HG03060 (cell line): Measurements from ENCODE around the gene BCAS4.
"Not testable (repeated sequence)": the region's sequence is repeated elsewhere in the genome, so short reads cannot be mapped to it uniquely, and the experiment has no call there.

Source experiments
- ATAC-seq: cut with Tn5 transposase; IDR thresholded peaks from one replicate; pipeline ENCODE4 v1.9.1; 2021; ENCODE audit warnings: low read depth, moderate number of reproducible peaks; ENCODE audit not compliant: unreplicated experiment

BCAS4 gene, protein sequence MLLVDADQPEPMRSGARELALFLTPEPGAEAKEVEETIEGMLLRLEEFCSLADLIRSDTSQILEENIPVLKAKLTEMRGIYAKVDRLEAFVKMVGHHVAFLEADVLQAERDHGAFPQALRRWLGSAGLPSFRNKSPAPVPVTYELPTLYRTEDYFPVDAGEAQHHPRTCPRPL

DNA sequence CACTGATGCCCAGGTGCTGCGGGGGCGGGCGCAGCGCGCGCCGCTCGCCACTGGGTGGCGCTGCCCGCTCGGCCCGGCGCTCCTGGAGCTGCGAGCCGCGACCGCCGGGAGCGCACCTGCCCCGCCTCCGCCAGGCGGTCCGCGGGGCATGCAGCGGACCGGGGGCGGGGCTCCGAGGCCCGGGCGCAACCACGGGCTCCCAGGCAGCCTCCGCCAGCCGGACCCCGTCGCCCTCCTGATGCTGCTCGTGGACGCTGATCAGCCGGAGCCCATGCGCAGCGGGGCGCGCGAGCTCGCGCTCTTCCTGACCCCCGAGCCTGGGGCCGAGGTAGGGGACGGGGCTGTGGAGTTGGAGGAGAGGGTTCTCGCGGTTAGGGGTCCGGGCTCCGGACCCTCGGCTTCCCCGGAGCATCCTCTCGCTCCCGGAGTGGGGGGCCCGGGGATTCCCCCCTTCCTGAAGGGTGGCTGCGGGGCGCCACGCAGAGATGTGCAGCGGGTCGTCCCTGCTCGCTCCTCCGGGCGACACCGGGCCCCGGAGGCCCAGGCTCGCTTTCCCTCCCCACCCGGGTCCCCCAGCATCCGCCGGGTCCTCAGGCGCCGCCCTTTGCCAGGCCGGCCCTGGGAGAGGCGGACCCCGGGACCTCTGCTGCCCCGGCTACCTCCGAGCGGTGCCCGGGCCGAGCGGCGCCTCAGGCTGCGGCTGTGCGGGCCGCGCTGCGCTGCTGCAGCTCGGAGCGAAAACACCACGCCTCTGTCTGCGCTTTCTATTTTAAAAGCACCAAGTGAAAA lies at the start of gene BCAS4:
Gene BCAS4, plus strand, starts transcription at position 216 of the 789 bp plus-strand sequence. Its CDS starts 23 bp downstream, at position 239.
- ATAC-seq = peak; percentile 24

DNA sequence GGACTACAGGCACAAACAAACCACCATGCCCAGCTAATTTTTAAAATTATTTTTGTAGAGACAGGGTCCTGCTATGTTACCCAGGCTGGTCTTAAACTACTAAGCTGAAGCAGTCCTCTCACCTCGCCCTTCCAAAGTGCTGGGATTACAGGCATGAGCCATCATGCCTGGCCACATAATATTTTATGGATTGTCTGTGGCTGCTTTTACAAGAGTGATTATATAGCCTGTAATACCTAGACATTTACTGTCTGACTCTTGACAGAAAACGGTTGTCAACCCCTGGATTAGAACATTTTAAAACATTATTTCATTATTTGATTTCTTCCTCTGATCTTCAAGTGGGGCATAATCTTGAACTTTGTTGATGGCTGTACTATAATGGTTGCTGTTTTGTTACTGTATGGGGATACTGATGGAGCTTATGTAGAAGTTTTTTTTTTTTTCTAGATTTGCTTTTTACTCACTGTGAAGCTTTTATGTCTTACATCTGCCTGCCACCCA lies 49.2 kb upstream of the BCAS4 start:
- ATAC-seq = no peak

DNA sequence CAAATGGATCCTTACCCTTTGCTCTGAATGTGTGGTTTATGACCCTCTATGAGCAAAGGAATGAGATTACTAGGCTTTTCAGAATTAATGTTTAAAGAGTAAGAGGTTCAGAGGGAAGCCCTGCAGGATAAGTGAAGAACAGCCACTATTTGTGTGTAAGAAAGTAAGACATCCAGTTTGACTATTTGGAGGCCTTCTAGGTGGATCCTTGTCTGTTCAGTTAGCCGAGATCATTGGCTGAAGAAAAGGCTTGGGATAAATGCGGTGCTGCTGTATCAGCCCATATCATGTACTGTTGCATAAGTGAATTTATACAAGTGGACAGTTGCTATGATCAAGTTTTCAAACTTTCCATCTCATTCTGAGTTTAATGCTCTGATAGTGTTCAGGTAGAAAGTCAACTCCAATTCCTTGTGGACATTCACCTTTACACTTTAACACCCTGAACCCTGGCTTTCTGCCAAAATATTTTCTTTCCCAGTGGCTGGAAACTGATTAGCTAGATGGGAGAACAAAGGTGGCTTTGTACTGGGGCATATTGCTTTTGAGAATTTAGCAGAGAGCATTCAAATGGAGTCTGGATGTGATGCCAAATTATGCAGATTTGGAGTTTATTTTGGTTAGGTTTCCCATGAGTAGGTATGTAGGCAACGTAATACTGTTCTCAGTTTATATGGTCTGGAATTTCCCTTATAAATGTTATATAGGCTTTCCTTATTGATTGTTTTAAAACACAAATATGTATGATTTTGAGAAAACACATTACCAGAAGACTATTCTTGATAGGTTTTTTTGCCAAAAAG lies 48.5 kb upstream of the BCAS4 start:
- no peak for ATAC-seq

DNA sequence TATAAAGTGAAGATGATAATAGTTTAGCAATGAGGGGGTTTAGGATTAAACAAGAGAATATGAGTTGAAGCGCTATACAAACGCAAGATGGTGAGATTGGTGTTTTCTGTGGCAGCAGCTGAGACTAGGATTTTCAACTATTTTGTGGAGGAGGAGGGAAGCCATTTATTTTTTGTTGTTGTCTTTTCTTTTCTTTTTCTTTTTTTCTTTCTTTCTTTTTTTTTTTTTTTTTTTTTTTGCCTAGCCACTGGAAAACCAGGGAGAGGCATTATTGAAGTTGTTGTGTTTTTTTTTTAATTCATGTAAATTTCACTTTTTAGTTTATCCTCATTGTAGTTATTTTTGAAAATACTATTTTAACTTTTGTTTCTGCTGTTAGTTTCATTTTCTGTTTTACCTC lies 47.6 kb upstream of the BCAS4 start:
- ATAC-seq = no peak

DNA sequence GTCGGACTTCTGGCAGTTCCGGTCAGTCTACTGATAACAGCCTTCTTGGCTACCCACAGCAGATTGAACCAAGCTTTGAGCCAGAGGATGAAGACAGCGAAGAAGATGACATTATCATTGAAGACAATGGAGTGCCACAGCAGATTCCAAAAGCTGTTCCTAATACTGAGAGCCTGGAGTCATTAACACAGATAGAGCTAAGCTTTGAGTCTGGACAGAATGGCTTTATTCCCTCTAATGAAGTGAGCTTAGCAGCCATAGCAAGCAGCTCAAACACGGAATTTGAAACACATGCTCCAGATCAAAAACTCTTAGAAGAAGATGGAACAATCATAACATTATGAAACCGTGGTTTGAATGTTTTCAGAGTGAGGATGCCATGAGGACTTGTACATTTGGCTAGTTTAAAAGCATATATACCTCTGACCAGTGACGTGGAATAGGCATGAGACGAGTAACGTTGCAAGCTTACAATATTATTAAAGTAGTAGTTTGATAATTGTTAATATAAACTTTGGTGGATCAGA lies 44.7 kb upstream of the BCAS4 start:
- ATAC-seq = no peak

DNA sequence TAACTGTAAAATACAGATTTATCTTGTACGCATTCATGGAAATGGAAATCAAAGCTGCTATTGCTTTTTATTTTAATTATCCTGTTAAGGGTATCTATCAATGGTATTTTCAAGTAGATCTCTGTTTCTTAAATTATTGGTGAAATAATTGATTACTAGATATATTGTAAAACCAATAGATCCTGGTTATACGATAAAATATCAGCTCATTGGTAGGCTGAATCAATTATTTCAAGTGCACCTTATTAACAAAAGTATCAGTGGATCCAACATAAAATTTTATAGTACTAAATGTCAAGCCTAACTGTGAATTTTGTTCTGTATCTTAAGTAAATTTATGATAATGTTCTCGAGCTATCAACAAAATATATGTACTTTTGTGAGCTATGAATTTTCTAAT lies 41.7 kb upstream of the BCAS4 start:
- no peak for ATAC-seq

DNA sequence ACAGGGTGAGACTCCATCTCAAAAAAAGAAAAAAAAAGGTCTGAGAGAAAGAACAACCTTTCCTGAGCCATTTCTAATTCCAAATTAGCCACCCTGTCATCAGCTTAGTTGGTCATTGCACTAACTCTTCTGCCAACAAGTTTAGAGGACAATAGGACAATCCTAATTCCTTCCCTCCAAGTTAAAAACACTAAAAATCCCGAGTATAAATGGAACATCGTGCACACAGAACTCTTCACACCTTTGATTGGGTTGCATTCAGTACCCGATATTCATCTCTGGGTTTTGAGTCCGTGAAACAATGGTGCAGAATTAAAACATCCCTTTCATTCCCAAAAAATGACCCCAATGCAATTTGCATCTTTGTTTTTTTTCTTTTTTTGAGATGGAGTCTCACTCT lies 40.4 kb upstream of the BCAS4 start:
- ATAC-seq = no peak

DNA sequence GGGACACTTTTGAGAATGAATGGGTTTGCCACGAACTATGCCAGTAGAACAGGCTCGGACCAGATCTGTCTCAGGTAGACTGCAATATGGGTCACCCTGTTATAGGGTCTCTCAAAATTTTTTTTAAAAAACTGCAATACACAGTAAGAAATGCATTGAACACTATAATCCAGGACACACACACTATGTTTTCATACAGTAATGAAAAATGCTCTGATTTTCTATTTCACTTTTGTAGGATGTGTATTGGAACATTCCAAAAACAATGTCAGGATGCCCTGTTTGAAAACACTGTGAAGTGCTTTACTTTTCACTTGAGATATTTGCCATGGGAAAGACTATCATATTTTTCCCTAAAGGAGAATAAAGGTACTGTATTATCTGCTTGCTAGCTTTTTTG lies 38.4 kb upstream of the BCAS4 start:
- ATAC-seq = no peak

DNA sequence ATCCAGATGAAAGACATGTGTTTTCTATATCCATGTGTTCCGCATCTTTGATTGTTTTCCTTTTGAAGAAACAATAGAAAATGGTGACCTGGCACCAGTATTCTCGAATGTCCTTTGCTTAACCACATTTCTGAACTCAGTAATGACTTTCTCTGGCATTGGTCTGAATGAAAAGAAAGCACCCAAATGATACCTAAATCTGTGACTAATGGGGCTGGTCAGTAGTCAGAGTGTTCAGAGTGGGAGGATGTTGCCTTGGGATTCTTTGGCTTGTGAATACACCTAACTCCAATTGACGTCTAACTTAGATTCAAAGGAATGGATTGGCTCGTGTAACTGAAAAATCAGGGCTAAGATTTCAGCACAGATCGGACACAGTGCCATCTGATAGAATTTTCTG lies 36.4 kb upstream of the BCAS4 start:
- ATAC-seq = no peak

DNA sequence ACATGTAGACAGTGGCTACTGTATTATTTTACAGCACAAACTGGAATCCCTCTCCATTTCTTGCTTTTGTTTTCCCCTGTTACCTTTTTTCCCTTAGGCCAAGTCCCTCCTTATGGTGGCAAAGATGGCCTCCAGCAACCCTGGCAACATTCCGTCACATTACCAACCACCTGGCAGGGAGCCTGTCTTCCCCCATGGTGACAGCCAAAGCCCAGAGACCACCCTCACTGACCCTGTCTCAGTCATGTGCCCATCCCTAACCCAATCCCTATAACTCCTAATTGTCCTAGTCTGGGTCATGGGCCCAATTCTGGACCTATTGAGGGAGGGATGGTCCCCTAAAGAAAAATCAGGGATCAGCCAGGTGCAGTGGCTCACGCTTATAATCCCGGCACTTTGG lies 35.9 kb upstream of the BCAS4 start:
- ATAC-seq = no peak

DNA sequence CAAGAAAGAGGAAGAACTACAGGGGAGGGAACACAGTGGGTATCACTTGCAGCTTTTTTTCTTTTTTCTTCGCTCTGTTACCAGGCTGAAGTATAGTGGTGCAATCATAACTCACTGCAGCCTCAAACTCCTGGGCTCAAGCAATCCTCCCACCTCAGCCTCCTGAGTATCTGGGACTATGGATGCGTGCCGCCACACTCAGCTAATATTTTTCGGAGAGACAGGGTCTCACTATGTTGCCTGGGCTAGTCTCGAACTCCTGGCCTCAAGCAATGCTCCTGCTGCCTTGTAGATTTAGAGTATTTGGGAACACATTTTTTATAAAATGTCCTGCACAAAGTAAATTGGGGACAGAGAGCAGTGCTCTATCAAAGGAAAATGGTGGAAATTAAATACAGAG lies 35.2 kb upstream of the BCAS4 start:
- no peak for ATAC-seq

DNA sequence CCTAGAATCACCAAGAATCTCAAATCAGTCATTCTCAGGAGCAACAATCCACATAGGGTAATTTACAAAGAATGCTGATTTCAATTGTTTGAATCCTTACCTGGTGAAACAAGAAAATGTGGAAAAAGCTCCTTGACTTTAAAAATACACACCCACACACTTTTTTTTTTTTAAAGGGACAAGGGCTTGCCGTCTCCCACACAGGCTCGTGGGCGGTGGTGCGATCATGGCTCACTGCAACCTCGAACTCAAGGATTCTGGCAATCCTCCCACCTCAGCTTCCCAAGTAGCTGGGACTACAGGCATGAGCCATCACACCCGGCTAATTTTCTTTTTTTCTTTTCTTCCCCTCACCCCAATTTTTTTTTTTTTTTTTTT lies 32.8 kb upstream of the BCAS4 start:
- ATAC-seq = no peak

DNA sequence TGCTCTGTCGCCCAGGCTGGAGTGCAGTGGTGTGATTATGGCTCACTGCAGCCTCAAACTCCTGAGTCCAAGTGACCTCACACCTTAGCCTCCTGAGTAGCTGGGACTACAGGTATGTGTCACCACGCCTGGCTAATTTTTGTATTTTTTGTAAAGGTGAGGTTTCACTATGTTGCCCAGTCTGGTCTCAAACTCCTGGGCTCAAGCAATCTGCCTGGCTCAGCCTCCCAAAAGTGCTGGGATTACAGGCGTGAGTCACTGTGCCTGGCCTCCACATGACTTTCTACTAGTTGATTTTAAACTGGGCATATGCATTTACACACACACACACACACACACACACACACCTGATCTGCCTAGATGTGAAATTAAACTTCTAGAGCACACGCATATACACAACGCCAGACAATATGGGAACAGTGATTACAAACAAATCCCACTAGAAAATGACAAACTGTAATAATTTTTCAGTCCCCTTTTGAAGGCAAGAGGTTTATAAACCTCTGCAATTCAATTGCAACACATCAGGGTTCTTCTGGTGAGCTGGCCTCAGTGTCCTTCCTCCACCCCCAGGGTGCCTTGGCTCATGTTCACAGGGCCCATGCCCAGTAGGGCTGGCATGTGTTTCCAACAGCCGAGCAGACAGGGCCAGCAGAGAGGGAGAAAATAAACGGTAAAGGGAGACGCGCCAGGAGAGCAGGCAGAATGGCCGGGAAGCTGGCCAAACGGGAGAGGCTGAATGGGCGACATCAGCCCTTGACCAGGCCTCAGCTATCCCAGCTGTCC lies 32.2 kb upstream of the BCAS4 start:
- no peak for ATAC-seq

DNA sequence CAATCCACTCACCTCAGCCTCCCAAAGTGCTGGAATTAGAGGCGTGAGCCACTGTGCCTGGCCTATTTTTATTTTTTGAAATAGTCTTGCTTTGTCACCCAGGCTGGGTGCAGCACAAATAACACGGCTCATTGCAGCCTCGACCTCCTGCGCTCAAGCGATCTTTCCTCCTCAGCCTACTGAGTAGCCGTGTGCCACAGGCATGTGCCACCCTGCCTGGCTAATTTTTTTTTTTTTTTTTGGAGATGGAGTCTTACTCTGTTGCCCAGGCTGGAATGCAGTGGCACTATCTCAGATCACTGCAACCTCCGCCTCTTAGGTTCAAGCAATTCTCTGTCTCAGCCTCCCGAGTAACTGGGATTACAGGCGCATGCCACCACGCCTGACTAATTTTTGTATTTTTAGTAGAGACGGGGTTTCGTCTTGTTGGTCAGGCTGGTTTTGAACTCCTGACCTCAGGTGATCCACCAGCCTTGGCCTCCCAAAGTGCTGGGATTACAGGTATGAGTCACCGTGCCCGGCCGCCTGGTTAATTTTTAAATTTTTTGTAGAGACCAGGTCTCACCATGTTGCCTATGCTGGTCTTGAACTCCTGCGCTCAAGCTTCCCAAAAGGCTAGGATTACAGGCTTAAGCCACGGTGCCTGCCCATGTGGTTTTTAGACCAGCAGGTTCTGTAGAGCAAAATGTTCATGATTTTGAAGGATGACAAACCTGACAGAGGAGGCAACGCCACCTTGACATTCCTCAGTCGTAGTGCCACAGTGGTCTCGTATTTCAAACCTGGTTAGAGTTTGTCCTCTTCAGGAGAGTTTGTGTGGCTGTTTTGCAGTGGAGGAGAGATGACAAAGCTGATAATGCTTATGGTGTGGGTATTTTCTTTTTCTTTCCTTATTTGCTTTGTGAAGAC lies 31.1 kb upstream of the BCAS4 start:
- not testable (repeated sequence) for ATAC-seq

DNA sequence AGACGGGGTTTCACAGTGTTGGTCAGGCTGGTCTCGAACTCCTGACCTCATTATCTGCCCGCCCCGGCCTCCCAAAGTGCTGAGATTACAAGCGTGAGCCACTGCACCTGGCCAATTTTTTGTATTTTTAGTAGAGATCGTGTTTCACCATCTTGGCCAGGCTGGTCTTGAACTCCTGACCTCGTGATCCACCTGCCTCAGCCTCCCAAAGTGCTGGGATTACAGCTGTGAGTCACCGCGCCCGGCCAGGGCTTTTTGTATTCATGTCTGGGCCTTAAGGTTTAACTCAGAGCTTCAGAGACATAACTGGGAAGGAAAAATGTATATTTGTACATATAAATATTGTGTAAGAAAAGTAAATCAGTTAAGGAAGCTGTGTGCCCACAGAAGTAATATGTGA lies 29.6 kb upstream of the BCAS4 start:
- ATAC-seq = not testable (repeated sequence)

DNA sequence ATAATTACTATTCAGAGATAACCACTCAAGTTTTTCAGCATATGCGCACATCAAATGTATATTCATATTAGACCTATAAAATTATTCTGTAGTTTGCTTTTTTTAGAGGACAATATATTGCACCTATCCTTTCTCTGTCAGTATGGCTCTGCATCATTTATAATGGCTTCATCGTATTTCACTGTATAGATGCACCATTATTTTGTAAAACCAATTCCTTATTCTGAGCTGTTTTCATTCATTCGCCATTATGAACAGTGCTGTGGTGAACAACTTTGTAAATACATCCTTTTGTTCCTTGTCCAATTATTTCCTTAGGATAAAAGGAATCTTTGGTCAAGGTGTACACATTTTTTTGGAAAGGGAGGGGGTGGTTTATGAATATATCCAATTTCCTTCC lies 29.2 kb upstream of the BCAS4 start:
- no peak for ATAC-seq

DNA sequence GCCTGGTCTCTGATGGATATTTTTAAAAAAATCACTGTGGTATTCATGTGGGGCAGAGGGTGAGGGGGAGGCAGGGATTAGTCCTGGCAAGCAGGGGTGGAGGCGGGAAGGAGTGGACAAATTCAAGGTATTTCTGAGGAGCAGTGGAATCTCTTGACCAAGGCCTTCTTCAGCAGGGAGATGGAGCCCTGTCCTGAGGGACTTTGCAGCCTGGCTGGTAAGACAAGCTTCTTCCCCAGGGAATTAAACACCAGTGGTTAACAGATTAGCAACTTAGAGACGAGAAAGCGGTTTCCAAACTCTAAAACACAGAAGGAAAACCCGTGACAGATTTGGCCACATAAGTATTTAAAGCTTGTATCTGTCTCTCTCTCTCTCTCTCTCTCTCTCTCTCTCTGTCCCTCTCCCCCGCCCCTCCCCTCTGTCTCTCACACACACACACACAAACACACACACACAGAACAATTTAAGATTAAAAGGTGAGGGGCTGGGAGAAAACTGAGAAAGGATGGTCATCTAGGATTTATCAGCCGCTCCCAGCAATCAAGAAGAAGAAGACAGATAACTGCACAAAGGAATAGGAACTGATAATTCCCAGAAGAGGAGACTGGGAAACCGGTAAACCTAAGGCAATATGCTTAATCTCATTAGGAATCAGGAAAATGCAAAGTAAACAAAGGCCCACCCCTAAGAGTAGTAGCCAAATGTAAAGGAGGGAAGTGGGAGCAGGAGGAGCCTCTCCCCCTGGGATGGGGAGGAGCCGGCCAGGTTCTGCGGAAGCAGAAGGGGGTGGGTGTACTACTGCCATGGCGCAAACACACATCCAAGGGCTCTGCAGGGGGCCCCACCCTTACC lies 27.7 kb upstream of the BCAS4 start:
- ATAC-seq = not testable (repeated sequence)

DNA sequence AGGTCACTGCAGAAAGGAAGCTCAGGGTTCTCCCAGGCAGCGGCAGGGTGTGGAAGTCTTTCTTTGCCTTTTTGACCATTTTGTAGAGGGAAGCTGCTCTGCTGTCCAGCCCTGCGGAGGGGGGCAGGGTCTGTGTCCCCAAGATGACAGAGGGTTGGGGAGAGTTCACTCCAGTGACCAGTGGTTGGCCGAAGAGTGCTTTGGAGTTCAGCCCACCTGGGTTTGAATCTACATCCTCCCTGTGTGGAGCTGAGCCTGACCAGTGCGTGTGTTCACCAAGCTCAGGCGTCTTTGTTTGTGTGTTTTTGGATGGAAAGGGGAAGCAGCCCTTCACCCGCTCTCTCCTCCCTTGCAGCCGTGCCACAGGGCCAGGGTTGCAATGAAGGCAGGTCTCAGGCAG lies 25.9 kb upstream of the BCAS4 start:
- ATAC-seq = not testable (repeated sequence)
